Fibroblast of skin of right quadriceps (primary cell): ENCODE results near the gene FSIP1.

Experiments
- DNase-seq: peaks from one replicate; pipeline ENCODE4 v3.0.0-alpha.2; 2013

FSIP1 gene

DNA sequence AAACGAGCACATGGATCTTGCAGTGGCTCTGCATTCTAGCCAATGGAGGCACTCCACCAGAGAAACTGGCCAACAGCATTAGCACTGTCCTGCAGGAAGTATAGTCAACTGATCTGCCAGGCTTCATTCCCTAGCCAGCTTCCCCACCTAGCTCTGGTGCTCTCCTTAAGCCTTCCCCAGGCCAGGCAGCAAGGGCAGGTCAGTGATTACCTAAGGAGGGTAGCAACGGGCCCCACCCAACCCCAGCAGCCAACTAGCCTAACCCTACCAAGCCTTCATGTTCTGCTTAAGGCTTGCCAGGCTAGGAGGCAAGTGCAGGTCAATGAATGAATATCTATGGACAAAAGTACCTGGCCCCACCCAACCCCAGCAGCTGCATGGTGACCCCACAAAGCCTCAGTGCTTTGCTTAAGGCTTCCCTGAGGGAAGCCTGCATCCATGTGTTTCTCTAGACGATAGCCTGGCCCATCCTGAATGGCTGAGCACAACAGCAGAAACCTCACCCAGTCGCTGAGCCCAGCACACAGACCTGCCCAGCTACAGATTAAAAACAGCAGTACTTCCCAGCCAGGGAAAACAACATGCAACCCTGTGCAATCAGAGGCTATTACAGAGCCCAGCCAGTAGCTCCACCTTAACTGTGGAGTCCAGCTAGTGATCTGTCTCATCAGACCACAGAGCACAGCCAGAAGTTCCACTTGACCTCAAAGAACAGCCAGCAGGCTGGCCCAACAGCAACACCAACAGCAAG, 173.3 kb downstream of the FSIP1 start:
- DNase-seq: no peak

DNA sequence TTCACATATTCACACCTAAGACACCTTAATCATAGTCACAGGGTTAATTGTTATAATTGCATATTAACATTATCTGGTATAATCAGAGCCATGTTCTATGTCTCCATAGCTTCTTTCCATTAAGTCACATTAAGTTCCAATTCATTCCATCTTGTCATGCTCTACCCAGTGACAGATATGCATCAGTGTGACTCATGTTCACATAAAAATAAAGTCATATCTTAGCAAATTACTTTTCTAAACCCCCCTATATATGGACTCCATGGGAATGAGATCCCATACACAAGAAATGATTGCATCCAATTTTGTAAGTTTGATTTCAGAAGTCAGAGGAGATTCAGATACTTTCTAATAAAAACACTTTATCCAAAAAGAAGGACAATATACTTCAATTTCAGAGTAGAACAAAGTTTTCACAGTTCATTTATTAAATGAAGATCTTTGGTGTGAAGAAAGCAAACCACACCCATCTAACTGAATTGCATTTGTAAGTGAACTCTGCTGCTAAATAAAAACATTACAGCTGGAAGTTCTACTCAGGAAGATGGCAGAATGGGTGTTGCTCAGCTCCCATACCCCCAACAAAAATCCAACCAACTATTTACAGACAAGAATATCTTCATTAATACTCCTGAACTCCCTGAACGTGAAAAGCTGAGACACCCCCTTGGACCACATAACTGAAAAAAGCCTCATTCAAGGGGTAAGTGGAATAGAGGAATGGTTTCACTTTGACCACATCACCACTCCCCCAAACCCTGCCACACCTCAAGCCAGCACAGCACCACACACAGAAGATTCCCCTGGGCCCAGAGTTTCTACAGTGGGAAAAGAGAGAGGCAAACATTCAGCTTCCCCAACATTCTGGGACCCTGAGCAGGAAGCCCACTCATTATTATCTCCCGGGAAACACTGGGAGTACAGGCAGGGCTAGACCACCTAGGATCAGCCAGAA, 174.2 kb downstream of the FSIP1 start:
- DNase-seq: no peak

DNA sequence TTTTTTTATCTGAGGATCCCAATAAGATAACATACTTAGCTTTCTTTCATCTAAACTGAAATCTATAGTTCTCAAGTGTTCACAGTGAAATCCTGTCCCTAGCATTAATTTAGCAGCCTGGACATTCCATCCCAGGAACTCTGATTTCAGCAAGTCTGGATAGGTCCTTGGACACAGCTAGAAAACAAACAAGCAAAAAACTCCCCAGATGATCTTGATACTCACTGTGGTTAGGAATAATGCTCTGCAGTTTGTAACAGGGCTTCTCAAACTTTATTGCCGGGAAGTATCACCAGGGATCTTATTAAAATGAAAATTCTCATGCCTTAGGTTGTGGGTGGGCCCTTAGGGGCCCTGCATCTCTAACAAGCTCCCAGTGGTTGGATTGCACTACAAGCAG, 177.5 kb downstream of the FSIP1 start:
- no peak for DNase-seq

DNA sequence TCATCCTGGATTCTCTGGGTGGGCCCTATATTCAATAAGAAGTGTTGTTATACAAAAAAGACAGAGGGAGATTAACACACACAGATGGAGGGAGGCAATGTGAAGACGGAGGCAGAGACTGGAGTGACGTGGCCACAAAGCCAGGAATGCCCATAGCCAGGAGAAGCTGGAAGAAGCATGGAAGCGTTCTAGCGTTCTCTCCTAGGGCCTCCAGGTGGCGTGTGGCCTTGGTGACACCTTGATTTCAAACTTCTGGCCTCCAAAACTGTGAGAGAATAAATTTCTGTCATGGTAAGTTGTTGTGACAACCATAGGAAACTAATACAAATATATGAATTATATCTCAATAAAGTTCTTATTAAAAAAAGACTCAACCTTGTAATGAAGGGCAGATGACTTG, 180.5 kb downstream of the FSIP1 start:
- DNase-seq: peak; percentile 28

DNA sequence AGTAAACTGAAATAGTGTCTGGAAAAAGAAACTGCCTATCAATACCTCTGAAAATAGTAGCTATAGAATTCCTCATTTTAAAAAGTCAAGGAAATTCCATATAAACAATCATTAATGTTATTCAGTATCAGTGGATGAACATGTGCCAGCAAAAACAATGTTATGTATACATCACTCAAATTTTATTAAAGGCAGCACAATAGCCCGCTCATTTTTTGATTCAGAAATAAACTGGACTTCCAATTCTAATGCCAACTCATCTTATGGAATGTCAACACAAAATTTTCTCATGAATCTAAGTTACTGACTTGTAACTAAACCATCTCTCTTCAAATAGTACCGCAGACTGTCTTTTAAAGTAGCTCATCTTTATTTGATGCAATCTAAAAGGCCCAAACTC, 182.8 kb downstream of the FSIP1 start:
- peak; percentile 49 for DNase-seq

DNA sequence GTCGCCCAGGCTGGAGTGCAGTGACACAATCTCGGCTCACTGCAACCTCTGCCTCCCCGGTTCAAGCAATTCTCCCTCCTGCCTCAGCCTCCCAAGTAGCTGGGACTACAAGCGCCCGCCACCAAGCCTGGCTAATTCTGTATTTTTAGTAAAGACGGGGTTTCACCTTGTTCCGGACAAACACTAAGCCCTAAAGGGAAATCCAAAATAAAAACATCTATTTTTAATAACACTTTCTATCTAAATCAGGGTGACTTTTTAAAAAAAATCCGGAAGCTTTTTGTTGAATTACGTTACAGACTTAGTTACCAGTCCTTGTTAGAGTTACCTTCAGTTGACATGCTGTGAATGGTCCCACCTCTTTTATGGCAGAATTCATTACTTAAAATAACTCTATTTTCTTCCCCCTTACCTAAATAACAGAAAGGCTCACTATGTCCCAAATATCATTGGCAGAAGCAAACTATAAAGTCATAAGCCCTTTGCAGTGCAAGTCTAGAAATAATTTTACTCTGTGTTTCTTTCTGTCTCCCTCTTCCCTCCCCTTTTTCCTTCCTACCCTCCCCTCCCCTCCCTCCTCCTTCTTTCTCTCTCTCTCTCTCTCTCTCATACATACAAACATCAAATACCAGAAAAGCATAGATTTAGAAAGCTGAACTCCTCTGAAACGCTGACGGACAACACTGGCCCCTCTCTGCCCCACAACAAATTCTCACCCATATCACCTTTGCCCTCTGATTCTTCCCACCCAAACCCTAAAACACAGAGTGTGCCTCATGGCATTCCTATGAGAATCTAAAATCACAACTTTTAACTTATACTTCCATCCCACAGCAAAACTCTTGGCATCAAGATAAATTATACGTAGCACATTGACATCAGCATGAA, 183.4 kb downstream of the FSIP1 start:
- peak; percentile 67 for DNase-seq

DNA sequence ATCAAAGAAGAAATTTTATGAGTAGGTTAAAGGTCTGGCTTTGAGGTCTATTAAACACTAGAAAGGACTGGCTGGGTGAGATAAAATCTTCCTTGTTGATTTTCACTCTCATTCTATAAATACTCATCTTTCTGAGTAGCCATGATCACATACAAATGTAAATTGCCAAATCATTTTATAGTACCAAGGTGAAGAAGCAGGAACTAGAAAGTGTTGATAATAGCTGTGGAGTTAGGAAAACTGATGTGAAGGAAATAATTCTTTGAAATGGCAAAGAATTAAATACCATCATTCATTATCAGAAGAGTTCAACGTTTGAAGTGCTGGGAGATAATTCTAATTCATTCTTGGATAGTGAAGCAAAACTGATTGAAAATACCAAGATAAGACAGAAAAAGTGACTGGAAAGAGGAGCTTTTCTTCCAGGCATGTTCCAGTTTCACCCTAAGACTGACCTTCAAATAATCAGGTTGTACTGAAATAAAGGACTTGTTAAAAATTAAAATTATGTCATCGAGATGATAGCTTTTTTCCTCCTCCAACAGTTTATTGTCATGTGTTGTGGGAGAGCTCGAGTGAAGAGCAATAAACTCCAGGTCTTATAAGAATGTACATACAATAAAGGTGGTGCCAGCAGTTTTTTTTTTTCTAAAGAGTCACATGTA, 184.3 kb downstream of the FSIP1 start:
- DNase-seq: peak; percentile 84

DNA sequence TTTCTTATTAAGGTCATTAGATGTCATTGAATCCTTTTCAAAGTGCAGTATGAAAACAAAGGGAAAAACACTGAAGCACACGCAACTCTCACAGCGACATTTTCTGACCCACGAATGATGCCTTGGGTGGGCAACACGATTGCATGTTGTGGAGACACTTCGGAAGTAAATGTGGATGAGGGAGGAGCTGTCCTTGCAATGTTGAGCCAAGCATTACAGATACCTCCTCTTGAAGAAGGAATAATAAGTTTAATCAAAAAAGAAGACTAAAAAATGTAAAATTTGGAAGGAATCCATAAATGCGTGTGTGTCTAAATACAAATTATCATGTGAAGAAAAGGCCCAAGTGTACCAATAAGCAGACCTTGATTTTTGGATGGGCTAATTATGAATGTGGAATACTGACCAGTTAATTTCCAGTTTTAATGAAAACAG, 184.9 kb downstream of the FSIP1 start:
- peak; percentile 87 for DNase-seq

DNA sequence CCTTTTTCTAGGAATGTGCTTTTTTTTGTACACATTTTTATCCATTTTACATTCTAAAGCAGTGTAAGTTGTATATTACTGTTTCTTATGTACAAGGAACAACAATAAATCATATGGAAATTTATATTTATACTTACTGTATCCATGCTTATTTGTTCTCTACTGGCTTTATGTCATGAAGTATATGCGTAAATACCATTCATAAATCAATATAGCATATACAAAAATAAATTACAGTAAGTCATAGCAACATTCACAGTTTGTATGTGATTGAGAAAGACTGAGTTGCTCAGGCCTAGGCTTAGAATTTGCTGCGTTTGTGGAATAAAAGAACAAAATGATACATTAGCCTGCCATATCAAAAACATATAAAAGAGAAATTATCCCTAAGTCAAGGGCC, 185.3 kb downstream of the FSIP1 start:
- no peak for DNase-seq

DNA sequence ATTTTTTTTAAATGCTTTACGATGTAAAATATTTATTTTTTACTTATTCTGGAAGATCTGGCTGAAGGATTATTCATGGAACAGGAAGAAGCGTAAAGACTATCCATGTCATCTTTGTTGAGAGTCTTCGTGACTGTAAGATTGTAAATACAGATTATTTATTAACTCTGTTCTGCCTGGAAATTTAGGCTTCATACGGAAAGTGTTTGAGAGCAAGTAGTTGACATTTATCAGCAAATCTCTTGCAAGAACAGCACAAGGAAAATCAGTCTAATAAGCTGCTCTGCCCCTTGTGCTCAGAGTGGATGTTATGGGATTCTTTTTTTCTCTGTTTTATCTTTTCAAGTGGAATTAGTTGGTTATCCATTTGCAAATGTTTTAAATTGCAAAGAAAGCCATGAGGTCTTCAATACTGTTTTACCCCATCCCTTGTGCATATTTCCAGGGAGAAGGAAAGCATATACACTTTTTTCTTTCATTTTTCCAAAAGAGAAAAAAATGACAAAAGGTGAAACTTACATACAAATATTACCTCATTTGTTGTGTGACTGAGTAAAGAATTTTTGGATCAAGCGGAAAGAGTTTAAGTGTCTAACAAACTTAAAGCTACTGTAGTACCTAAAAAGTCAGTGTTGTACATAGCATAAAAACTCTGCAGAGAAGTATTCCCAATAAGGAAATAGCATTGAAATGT, 186.1 kb downstream of the FSIP1 start:
- peak; percentile 64 for DNase-seq

DNA sequence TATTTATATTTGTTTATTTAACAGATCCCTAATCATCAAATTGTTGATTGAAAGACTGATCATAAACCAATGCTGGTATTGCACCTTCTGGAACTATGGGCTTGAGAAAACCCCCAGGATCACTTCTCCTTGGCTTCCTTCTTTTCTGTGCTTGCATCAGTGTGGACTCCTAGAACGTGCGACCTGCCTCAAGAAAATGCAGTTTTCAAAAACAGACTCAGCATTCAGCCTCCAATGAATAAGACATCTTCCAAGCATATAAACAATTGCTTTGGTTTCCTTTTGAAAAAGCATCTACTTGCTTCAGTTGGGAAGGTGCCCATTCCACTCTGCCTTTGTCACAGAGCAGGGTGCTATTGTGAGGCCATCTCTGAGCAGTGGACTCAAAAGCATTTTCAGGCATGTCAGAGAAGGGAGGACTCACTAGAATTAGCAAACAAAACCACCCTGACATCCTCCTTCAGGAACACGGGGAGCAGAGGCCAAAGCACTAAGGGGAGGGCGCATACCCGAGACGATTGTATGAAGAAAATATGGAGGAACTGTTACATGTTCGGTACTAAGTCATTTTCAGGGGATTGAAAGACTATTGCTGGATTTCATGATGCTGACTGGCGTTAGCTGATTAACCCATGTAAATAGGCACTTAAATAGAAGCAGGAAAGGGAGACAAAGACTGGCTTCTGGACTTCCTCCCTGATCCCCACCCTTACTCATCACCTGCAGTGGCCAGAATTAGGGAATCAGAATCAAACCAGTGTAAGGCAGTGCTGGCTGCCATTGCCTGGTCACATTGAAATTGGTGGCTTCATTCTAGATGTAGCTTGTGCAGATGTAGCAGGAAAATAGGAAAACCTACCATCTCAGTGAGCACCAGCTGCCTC, 187.1 kb downstream of the FSIP1 start:
- peak; percentile 58 for DNase-seq

DNA sequence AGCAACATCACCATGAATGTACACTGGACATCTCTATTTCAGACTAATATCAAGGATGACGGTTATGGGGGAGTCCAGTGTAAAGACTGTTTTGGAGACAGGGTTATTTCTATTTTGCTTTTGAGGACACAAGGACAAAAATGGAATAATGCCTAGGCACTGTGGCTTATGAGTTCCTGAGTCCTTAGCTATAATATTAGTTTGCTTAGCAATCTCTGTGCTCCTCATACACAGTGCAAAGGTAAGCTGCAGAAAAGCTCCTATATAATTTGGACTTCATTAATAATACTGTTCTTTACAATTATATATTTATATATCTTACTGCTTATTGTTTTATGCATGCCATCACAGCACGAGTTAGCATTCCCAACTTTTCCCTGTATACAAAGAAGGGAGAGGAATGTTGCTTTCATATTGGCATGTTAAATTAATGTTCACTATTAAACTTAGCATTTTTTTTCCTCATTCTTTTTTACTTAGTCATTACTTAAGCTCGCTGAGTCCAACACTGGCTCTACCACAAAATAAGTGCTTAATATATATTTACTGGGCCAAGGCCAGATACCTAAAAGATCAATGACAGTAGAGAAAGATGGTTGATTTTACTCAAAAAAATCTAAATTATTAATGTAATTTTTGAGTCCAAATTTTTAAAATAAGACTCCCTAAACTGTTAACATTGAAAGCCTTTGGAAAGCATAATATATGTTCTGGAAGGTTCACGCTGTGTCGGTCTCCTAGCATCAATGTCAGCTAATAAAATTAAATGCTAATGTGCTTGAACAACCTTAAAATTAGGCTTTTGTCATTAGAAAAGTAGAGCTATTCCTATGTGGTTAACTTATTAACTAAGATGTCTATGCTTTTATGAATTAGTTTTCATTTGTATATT, 187.9 kb downstream of the FSIP1 start:
- DNase-seq: peak; percentile 61

DNA sequence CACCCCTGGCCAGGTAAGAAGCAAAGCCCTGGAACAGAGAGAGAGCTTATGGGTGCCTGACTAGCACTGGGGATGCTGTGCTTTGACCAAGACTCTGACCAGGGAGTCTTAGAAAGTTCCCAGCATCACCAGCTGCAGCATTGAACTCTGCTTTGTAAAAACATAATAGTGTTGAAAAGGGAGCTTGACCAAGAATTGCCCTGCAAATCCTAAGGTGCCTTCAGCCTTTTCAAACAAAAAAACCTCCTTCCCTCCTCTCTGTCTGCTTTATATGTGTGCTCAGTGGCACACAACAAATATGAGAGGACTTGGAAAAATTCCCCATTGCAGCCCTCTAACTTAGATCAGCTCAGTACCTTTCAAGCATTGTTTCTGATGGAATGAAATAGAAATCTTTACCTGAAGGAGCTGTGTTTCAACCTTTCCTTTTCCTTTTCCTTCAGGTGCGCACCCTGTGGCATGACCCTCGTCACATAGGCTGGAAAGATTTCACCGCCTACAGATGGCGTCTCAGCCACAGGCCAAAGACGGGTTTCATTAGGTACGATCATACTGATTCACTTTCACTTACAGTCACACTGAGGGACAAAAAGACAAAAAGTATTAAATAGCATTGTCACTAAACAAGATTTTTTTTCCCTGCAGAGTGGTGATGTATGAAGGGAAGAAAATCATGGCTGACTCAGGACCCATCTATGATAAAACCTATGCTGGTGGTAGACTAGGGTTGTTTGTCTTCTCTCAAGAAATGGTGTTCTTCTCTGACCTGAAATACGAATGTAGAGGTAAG, 188.8 kb downstream of the FSIP1 start:
- DNase-seq: peak; percentile 46

DNA sequence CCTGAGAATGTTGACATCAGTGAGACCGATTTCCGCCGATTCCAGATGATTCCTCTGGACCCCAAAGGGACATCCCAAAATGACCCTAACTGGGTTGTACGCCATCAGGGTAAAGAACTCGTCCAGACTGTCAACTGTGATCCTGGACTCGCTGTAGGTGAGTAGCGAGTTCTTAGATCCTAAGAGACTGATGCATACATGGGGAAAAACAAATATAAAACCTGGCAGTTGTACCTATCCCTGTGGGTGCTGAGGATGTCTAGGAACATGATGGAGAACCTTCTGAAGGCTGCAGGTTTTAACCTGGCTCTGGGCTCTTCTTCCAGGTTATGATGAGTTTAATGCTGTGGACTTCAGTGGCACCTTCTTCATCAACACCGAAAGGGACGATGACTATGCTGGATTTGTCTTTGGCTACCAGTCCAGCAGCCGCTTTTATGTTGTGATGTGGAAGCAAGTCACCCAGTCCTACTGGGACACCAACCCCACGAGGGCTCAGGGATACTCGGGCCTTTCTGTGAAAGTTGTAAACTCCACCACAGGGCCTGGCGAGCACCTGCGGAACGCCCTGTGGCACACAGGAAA, 189.5 kb downstream of the FSIP1 start:
- DNase-seq: peak; percentile 39

DNA sequence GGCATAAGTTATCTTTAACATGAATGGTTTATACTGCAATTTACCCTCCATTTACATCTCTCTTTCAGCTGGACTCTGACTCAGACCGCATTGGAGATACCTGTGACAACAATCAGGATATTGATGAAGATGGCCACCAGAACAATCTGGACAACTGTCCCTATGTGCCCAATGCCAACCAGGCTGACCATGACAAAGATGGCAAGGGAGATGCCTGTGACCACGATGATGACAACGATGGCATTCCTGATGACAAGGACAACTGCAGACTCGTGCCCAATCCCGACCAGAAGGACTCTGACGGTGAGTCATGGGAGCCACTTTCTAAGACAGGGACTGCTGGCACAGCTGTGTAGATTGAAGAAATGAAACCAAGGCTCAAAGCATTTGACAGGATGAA, 190.1 kb downstream of the FSIP1 start:
- peak; percentile 65 for DNase-seq

DNA sequence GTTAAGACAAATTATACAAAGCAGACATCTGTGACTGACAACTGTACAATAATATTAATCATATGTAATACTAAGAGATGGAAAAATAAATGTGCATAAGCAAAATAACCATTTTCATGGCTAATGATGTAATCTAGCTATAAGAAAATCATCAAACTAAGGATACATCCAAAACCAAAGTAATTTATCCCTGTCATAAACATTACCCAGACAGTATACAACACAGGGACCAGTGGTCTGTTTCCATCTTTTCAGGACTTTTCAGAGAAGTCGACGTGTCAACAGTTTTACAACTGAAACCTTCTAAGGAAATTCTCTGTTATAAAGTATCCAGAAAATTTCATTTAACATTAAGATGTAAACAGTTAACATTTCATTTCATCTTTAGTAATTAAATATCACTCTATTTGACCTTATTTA, 190.7 kb downstream of the FSIP1 start:
- no peak for DNase-seq

DNA sequence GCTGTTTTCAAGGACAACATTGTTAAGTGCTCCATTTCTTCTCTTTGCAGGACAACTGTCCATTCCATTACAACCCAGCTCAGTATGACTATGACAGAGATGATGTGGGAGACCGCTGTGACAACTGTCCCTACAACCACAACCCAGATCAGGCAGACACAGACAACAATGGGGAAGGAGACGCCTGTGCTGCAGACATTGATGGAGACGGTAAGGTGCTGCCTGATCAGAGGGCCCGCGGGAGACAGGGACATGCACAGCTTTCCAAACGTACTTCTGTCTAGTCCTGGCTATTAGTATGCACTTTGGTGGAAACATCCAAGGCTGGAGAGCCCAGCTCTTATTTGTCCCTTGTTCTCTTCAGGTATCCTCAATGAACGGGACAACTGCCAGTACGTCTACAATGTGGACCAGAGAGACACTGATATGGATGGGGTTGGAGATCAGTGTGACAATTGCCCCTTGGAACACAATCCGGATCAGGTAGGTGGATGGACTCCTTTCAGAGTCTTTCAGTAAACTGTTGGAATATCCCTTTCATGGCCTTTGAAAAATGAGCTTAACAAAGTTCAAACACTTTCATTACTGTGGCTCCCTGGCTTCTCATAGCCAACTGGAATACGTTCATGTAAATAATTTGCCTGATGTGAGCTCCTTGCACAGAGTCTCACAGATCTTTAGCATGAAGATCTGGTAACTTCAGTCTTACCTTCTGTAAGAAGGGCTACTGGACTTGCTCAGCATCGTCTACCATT, 191.3 kb downstream of the FSIP1 start:
- peak; percentile 48 for DNase-seq
